ENCODE data around the gene RCAN2.

Gene RCAN2

DNA sequence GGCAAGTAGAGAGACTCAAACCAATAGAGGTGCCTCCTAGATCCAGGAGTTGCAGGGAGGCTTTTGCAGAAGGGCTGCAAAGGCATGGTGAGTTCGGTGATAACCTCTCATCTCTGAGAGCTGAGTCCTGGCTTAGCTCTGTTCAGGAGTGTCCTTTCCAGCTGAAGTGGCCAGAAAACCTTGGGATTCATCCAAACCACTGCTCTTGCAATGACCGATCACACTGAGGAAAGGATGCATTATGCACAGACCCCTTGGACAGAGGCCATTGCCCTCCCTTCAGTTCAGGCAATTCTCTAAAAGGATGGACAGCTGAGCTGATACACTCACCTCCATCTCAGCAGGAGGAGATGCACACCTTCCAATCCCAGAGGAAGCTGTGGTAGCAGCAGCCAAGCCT lies 161.7 kb downstream of the RCAN2 start:
- peak; percentile 19 for DNase-seq

DNA sequence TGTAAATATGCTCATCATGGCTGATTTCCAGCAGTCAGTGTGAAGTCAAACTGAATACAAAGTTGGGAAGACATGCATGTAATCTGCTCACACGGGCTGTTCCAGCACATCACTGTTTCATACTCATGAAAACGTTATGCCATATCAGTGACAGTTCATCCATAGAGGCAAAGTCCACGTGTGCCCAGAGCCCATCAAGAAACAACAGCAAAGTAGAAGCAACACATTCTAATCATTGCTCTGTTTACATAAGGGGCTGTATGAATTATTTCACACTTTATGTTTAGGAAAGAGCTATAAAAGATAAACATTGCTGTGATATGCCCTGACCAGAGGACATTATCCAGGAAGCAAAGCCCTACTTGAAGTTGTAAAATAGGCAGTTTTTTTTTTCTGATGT lies 163.5 kb downstream of the RCAN2 start:
- no peak for DNase-seq

DNA sequence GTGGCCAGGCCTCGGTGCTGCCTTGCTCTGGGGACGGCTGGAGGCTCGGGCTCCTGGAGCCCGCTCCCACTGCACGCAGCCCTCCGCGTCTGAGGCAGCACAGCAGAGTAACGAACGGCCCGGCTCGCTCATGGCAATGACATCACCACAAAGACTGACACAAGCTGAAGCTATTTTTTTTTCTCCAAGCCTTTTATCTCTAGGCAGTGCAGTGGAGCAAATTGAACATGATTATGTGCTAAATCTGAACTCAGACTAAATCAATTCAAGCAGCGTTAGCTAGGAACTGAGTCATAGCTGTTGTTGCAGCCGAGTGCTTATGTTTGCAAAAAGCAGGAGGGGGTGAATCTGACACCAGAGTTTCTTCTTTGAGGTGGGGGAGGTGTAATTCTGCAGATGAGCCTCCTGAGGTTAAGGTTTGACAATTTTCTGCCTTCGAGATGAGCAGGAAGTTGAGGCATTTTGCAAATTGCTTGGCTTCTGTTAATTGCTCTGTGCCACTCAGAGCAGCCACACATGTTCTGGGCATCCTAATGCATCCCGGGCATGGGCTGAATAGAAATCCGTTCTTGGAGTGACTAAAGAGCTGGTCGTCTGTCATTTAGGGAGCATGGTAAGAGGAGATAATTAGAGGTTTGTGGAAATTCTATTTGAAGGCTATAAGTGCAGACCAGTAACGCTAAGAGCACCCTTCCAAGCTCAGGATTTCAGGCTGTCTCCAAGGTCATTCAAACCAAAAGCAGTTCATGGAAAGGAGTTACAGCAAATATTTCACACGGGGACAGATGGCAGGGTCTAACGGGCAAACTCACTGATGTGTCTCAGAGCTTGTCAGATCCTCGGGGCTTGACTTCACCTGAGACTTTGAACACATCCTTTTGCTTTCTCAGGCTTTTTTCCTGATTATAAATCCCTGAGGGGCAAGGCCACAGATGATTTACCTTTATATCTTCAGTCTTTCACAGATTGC lies 165.4 kb downstream of the RCAN2 start:
- no peak for DNase-seq

- no peak for DNase-seq
These were observed 166.5 kb downstream of the RCAN2 start for GRCh38 chr6:46324706-46325105.

DNA sequence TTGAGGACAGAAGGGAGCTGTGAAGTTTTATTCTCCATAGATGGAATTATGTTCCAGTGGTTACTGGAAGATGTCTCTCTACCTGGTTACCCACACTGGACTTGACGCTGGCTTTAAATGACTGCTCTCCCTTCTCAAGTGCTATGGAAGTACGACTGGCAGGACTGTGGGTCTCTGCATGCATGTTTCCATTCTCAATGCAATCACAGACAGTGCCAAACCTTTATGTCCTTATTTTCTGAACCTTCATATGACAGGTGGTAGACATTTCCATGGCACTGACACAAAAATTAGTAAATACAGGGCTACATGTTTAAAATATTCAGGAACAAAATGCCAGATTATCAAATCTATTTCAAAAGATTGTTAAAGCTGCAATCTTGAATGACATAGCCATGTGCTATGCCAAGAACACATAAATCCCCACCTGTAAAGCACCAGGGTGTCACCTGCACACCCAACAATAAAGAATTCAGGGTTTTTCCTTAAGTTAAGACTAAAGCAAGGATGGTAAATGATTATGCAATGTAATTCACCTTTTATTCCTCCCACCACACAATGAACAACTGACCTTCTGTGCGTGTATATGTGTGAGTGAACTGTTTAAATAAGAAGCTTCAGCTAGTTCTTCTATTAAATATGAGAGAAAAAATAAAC lies 167.2 kb downstream of the RCAN2 start:
- DNase-seq, result no peak

DNA sequence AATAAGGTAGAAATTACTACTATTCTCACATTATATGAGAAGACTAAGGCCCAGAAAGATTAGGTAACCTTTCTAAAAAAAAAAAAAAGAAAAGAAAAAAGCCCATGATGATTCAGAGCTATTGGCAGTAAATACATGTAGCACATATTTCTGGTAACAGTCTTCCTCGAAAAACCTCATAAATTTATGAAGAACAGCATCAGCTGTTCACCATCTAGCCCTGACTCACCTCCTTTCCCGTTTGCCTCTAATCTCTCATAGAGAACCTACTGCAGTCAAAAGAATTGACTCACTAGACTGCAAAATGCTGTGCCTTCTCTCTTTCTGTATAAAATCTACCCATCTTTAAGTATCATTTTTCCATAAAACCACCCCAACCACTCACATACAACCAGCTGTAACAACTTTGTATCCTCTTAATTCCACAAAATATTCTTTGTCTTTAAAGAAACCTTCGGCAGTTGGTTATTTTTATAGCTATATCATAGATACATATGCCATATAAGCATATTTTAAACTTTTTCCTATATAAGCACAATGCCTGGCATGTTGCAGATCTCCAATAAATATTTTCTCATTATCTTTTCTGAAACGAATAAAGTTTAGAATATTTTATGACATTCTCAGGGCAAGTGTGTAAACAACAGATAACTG lies 167.8 kb downstream of the RCAN2 start:
- peak; percentile 85 for DNase-seq

DNA sequence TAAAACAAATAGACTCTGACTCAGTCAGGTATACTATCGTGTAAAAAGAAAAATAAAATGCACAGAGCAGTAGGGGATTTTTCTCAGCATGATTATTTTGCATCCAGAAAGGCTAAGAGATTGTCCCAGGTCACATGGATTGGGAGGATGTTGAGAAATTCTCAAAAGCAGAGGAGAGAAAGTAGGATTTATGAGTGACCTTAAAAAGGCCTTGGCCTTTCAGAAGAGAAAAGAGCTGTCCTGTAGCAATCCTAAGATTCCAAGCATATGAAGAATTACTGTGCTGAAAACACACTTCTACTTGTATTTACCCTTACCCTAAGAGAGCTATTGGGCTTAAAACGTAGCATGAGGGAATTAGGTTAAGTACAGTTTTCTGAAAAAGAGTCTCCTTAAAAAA lies 170.7 kb downstream of the RCAN2 start:
- DNase-seq, result no peak

DNA sequence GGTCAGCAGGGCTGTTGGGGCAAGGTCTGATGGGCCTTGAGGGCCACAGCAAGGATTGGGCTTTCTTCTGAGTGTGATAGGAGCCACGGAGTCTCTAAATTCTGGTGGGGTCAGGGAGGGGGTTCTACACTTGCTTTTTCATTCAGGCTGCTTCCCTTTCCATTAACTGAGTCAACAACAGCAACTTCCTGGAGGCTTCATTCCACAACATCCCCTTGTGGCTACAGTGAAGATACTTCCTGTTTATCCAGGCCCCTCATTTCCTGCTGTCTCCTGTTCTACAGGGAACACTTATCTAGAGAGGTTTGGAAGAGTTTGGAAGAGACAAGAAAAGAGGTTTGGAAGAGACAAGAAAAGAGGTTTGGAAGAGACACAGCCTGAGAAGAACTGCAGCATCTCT lies 175.7 kb downstream of the RCAN2 start:
- no peak for DNase-seq

DNA sequence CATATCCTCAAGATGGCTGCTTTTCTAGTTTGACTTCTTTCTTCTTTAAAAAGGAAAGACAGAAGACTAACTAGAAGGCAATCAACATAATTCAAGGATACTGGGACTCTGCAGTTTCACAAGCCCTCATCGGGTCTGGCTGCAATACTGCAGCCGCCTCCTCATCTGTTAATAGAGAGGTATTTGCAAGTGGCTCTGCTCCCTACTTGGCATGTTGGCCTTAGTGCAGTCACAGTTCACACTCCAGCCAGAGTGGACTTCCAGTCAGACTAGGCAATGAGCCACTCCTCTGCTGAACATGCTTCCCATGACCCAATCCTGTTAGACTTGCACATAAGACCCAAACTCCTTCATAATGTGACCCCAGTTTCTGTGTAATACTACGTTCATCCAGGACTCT lies 178.6 kb downstream of the RCAN2 start:
- DNase-seq, result no peak

DNA sequence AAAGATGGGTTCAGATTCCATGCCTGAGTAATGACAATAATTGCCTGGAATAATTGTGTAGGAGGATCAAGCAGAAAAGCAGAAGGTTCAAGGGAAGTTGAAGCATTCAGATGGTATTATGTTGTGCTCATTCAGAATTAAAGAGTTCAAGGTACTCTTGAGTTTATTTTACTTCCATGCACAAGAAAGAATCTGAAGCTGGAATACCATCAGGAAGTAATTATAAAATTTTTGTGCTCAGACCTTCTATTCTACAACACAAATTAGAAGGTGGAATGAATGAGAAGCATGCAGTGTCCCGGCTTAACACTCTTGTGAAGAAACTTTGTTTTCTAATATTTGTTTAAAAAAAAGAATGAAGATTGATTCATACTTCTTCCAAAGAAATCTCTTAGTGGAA lies 181.1 kb downstream of the RCAN2 start:
- DNase-seq, result no peak

- no peak for DNase-seq
These were observed 184.8 kb downstream of the RCAN2 start for GRCh38 chr6:46306431-46306830.

- DNase-seq, result no peak
These were observed 185.4 kb downstream of the RCAN2 start for GRCh38 chr6:46305833-46306232.

- no peak for DNase-seq
These were observed 186.0 kb downstream of the RCAN2 start for GRCh38 chr6:46305236-46305635.

DNA sequence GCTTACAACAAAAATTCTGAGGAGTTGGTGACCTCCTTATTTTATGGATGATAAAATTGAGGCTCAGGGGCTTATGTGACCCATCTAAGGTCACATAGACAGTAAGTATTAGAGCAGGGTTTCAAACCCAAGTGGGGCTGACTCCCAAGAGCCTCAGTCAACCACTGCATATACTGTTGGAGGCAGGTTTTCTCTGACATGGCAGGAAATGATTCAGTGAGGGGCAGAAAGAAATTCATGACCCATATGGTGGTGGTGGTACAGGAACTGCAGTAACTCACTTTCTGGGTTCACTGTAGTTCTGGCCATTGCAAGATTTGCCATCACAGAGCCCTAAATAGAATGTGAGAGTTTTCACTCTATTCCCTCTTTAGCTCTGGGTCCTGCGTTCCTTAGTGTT lies 188.4 kb downstream of the RCAN2 start:
- DNase-seq, result no peak

DNA sequence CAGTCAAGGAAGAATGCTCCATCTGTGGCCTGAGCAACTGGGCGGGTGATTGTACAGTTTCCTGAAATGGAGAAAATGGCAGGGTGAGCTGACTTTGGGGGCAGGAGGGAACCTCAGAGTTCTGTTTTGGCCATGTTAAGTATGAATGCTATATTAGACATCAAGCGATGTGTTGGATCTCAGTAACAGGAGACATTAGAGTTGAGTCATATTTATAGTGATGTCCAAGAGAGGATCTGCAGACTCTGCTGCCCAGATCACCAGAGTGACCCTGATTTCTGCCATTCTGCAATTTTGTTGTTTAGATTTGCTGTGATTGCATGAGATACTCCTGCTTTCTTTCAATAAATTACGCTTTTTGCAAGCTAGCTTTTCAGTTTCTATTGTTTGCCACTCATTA lies 189.1 kb downstream of the RCAN2 start:
- no peak for DNase-seq

- DNase-seq, result no peak
These were observed 192.0 kb downstream of the RCAN2 start for GRCh38 chr6:46299253-46299652.

GRCh38 chr6:46296586-46296985 lies 194.7 kb downstream of the RCAN2 start:
- DNase-seq, result no peak

- DNase-seq, result no peak
These were observed 197.5 kb downstream of the RCAN2 start for GRCh38 chr6:46293641-46294316.

GRCh38 chr6:46291880-46292279 lies 199.4 kb downstream of the RCAN2 start:
- no peak for DNase-seq

GRCh38 chr6:46291275-46291633 lies 200.0 kb downstream of the RCAN2 start:
- DNase-seq, result no peak

DNA sequence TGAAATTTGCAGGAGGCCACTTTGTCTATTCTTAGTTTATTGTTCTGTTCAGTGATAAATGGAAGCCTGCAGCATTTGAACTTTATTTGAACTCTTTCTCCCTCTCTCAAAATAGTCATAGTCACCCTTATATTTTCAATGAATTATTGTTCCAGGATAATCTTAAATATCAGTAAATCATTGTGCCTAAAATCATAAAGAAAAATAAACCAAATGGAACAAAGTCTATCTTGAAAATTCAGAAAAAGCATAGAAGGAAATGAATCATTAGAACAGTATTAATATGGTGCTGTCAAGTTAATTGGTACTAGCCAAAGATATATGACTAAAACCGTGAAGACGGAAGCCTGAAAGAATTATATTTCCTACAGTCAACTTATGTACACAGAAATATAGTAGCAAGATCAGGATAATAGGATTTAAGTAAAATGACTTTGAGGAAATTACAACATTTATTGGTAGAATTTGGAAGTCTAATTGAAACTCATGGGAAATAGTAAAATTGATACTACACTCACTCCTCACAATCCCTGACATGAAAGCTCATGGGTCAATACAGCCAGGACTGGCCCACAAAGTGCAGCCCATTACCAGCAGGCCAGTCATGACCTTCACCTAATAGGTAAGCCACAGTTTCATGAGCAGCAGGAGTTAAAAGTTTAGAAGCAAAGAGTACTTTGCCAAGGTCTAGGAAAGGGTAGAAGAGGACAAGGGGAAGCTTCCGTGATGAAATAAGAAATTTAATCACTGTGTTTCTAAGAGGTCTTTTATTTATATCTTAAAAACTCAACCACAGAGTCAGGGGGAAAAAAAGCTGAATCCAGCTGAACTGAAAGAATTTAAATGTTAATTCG lies 200.6 kb downstream of the RCAN2 start:
- DNase-seq, result no peak

GRCh38 chr6:46289898-46290297 lies 201.4 kb downstream of the RCAN2 start:
- DNase-seq, result no peak

Data from NCI-H226 (cell line).